HAP-1 (cell line): ENCODE measurements around the gene PCDHGB6.
"Not testable (repeated sequence)": the region's sequence is repeated elsewhere in the genome, so short reads cannot be mapped to it uniquely, and the experiment has no call there.

Source experiments
- DNase-seq, 2 experiments: peaks; one replicate each; pipeline ENCODE4 v3.0.0-alpha.2; 2016 to 2020; ENCODE audit warnings: low spot score in 2 of 2
- H3K27me3 ChIP-seq: fragments of 250-450 bp; sonication (Bioruptor Pico); 2 replicates; pipeline ENCODE4 v1.5.1; 2020; ENCODE audit warnings: low read depth, mild to moderate bottlenecking, moderate library complexity
- H3K36me3 ChIP-seq: fragments of 250-450 bp; sonication (Bioruptor Pico); replicated peaks from 2 replicates; pipeline ENCODE4 v1.5.1; 2020; ENCODE audit warnings: mild to moderate bottlenecking
- H3K4me1 ChIP-seq: fragments of 250-450 bp; sonication (Bioruptor Pico); 2 replicates; pipeline ENCODE4 v1.5.1; 2020; ENCODE audit warnings: mild to moderate bottlenecking
- H3K4me3 ChIP-seq: fragments of 250-450 bp; sonication (Bioruptor Pico); 2 replicates; pipeline ENCODE4 v1.5.1; 2020; ENCODE audit warnings: mild to moderate bottlenecking, moderate library complexity
- H3K9me3 ChIP-seq: fragments of 250-450 bp; sonication (Bioruptor Pico); 2 replicates; pipeline ENCODE4 v1.5.1; 2020; ENCODE audit warnings: mild to moderate bottlenecking, moderate library complexity
- in situ Hi-C: fragments of 300-500 bp; cut with MboI; formaldehyde crosslinking; loops from 3 replicates; pipeline ENCODE4 v1.14.3; 2020; ENCODE audit warnings: low sequenced_read_pairs, inconsistent platforms, mixed read lengths

PCDHGB6 gene

DNA sequence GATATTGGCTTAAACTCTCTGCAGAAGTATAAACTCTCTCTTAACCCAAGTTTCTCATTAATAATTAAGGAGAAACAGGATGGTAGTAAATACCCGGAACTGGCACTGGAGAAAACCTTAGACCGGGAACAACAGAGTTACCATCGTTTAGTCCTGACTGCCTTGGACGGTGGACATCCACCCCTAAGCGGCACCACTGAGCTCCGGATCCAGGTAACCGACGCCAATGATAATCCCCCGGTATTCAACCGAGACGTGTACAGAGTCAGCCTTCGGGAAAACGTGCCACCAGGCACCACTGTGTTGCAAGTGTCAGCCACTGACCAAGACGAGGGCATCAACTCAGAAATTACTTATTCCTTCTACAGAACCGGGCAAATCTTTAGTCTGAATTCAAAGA lies 9.2 kb upstream of the PCDHGB6 start:
- Histone ChIP-seq H3K4me1 (no peaks in the 10 kb centered on the region), H3K9me3 (no peaks in the 10 kb centered on the region), H3K27me3 (no peaks in the 10 kb centered on the region), H3K36me3 (no peaks in the 10 kb centered on the region), H3K4me3 (no peak overlapping the region)
- no peak for DNase-seq
- in situ Hi-C loops: no loop called here

GRCh38 chr5:141399555-141400258 lies 8.1 kb upstream of the PCDHGB6 start:
- H3K9me3 ChIP-seq: no peaks in the 10 kb centered on the region

GRCh38 chr5:141402553-141403243 lies 5.1 kb upstream of the PCDHGB6 start, which contains the start of gene PCDHGA9:
PCDHGA9 (plus strand) TSS chr5:141402778; CDS start chr5:141402953, 175 bp downstream.
- Histone ChIP-seq H3K4me1 (no peaks in the 10 kb centered on the region), H3K9me3 (no peaks in the 10 kb centered on the region), H3K27me3 (no peaks in the 10 kb centered on the region), H3K4me3 (no peak within 1 kb of the TSS), H3K36me3 (no peaks in the 10 kb centered on the region)
- peak in 1 of 2 experiments; percentile 27 for DNase-seq
- in situ Hi-C loops: no loop called here

More at GRCh38 chr5:141399555-141400258, 8.1 kb upstream of the PCDHGB6 start:
- Histone ChIP-seq H3K4me1 (no peaks in the 10 kb centered on the region), H3K36me3 (no peaks in the 10 kb centered on the region), H3K27me3 (no peaks in the 10 kb centered on the region), H3K4me3 (no peak overlapping the region)
- in situ Hi-C loops: no loop called here
- DNase-seq: no peak

GRCh38 chr5:141403387-141403786 lies 4.4 kb upstream of the PCDHGB6 start:
- no peak for DNase-seq
- H3K36me3 ChIP-seq: no peaks in the 10 kb centered on the region
- in situ Hi-C loops: no loop called here
- no peak overlapping the region for H3K4me3 ChIP-seq
- no peaks in the 10 kb centered on the region for H3K9me3 ChIP-seq
- H3K27me3 ChIP-seq: no peaks in the 10 kb centered on the region
- H3K4me1 ChIP-seq: no peaks in the 10 kb centered on the region

DNA sequence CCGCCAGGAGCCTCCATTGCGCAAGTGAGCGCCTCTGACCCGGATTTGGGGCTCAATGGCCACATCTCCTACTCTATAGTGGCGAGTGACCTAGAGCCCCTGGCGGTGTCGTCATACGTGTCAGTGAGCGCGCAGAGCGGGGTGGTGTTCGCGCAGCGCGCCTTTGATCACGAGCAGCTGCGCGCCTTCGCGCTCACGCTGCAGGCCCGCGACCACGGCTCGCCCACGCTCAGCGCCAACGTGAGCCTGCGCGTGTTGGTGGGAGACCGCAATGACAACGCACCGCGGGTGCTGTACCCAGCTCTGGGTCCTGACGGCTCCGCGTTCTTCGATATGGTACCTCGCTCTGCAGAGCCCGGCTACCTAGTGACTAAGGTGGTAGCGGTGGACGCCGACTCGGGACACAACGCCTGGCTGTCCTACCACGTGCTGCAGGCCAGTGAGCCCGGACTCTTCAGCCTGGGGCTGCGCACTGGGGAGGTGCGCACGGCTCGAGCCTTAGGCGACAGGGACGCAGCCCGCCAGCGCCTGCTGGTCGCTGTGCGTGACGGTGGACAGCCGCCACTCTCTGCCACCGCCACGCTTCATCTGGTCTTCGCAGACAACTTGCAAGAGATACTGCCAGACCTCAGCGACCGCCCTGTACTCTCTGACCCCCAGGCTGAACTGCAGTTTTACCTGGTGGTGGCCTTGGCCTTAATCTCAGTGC lies 1.9 kb downstream of the PCDHGB6 start:
- in situ Hi-C loops: loop anchor here (5.0 to 10.0 kb wide), 2 partner anchors 115 to 153 kb away; no protein-coding TSS in a partner anchor
- no peak for DNase-seq
- Histone ChIP-seq H3K9me3 (0 out of 2 replicates have a peak, but pooled peaks cover 2% of the 10 kb centered on the region), H3K4me1 (no peaks in the 10 kb centered on the region; the same call in 1 of the 2 replicates), H3K27me3 (no peaks in the 10 kb centered on the region), H3K36me3 (no peaks in the 10 kb centered on the region), H3K4me3 (no peak overlapping the region)

DNA sequence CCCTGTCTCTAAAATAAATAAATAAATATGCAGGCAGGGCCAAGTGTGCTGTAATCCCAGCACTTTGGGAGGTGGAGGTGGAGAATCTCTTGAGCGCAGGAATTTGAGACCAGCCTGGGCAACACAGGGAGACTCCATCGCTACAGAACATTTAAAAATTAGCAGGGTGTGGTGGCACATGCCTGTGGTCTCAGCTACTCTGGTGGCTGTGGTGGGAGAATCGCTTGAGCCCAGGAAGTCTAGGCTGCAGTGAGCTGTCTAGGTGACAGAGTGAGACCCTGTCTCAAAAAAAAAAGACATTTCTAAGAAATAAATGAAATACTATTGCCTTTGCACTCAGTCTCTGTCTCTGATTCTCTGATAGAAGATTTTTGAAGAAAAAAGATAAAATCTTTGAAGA lies 3.8 kb downstream of the PCDHGB6 start:
- H3K4me1 ChIP-seq: no peaks in the 10 kb centered on the region; the same call in 1 of the 2 replicates
- DNase-seq: no peak
- no peaks in the 10 kb centered on the region for H3K27me3 ChIP-seq
- H3K36me3 ChIP-seq: no peaks in the 10 kb centered on the region
- in situ Hi-C loops: loop anchor here (5.0 to 10.0 kb wide), 2 partner anchors 113 to 151 kb away; no protein-coding TSS in a partner anchor
- peaks cover 5% of the 10 kb centered on the region; the same call in 1 of the 2 replicates for H3K9me3 ChIP-seq
- no peak overlapping the region for H3K4me3 ChIP-seq

GRCh38 chr5:141412854-141413539 lies 5.2 kb downstream of the PCDHGB6 start, which contains the start of gene PCDHGA10:
PCDHGA10 (plus strand) TSS chr5:141412987; CDS start chr5:141413176, 189 bp downstream.
- in situ Hi-C loops: loop anchor here (5.0 to 10.0 kb wide), 2 partner anchors 112 to 149 kb away; no protein-coding TSS in a partner anchor
- Histone ChIP-seq H3K27me3 (no peaks in the 10 kb centered on the region), H3K4me1 (no peaks in the 10 kb centered on the region; the same call in 1 of the 2 replicates), H3K4me3 (peak within 1 kb of the TSS; percentile 57), H3K36me3 (no peaks in the 10 kb centered on the region), H3K9me3 (peaks cover 5% of the 10 kb centered on the region; the same call in 1 of the 2 replicates)
- DNase-seq: peak; percentile 66 to 85

DNA sequence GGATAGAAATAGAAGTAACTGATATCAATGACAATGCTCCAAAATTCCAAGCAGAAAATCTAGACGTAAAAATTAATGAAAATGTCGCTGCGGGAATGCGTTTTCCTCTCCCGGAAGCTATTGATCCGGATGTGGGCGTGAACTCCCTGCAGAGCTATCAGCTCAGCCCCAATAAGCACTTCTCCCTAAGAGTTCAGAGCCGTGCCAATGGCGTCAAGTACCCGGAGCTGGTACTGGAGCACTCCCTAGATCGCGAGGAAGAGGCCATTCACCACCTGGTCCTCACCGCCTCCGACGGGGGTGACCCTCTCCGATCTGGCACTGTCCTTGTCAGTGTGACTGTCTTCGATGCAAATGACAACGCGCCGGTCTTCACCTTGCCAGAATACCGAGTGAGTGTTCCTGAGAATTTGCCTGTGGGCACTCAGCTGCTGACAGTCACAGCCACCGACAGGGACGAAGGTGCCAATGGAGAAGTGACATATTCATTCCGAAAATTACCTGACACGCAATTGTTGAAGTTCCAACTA lies 5.8 kb downstream of the PCDHGB6 start:
- in situ Hi-C loops: loop anchor here (5.0 to 10.0 kb wide), 2 partner anchors 111 to 149 kb away; no protein-coding TSS in a partner anchor
- H3K4me1 ChIP-seq: no peaks in the 10 kb centered on the region; the same call in 1 of the 2 replicates
- H3K4me3 ChIP-seq: peak overlapping the region; percentile 57
- no peaks in the 10 kb centered on the region for H3K36me3 ChIP-seq
- no peaks in the 10 kb centered on the region for H3K27me3 ChIP-seq
- DNase-seq: peak in 1 of 2 experiments; percentile 4
- H3K9me3 ChIP-seq: peaks cover 5% of the 10 kb centered on the region; the same call in 1 of the 2 replicates

GRCh38 chr5:141414548-141415274 lies 6.9 kb downstream of the PCDHGB6 start:
- not testable (repeated sequence) for H3K9me3 ChIP-seq, H3K4me3 ChIP-seq, H3K36me3 ChIP-seq, H3K27me3 ChIP-seq, DNase-seq, H3K4me1 ChIP-seq
- in situ Hi-C loops: loop anchor here (5.0 to 10.0 kb wide), 2 partner anchors 110 to 148 kb away; no protein-coding TSS in a partner anchor

- not testable (repeated sequence) for H3K27me3 ChIP-seq, DNase-seq, H3K4me3 ChIP-seq, H3K4me1 ChIP-seq, H3K9me3 ChIP-seq, H3K36me3 ChIP-seq
- in situ Hi-C loops: loop anchor here (10.0 kb wide), 1 partner anchor 110 kb away; no protein-coding TSS in a partner anchor
These were observed 7.4 kb downstream of the PCDHGB6 start for GRCh38 chr5:141415275-141415618.

- DNase-seq, H3K27me3 ChIP-seq, H3K4me3 ChIP-seq, H3K9me3 ChIP-seq, H3K36me3 ChIP-seq, H3K4me1 ChIP-seq: not testable (repeated sequence)
- in situ Hi-C loops: loop anchor here (10.0 kb wide), 1 partner anchor 107 kb away; no protein-coding TSS in a partner anchor
These were observed 9.8 kb downstream of the PCDHGB6 start, which contains the start of gene PCDHGB7 for GRCh38 chr5:141417494-141418172. PCDHGB7 (plus strand) TSS chr5:141417677; CDS start chr5:141417860, 183 bp downstream.
